H1 (cell line): ENCODE results near the gene HOXC11. TPM values are rescaled to one million over a fixed set of nuclear protein-coding genes. Genes with fewer than 3 reads are reported as not detected.
A peak's percentile ranks its signal among the peaks of the same experiment; 100 is the strongest.

ENCODE experiments used
- CTCF ChIA-PET: fragments of 300-600 bp; sonication (Branson Sonifier 250); formaldehyde crosslinking; loops from one replicate; lab custom pipeline; 2021; ENCODE audit not compliant: partially characterized antibody; lab: Charles Lee
- POLR2A ChIA-PET: fragments of 300-600 bp; sonication (Branson Sonifier 250); formaldehyde crosslinking; loops from one replicate; lab custom pipeline; 2021; ENCODE audit warnings: inconsistent platforms; ENCODE audit not compliant: partially characterized antibody; lab: Charles Lee
- DNase-seq, 2 experiments: peaks; one replicate each; pipeline versions ENCODE4 v3.0.0 to v3.0.0-alpha.2; 2010 to 2022; ENCODE audit warnings: low spot score in 2 of 2, low read depth in 1 of 2, mixed read lengths in 1 of 2
- FAIRE-seq: peaks from 2 replicates; lab custom pipeline; 2011; peaks lifted over from hg19 to GRCh38; lab: Jason Lieb, UNC
- H2AFZ ChIP-seq: 2 replicates; pipeline ENCODE4 v1.8.1; 2012; ENCODE audit warnings: low read length, inconsistent platforms
- H2AK5ac ChIP-seq: 2 replicates; pipeline ENCODE4 v1.6.1; 2013; ENCODE audit warnings: low read depth, low read length
- H2BK120ac ChIP-seq: replicated peaks from 2 replicates; pipeline ENCODE3; 2013; ENCODE audit warnings: low read depth, low read length, inconsistent platforms
- H2BK12ac ChIP-seq: 2 replicates; pipeline ENCODE4 v1.6.1; 2013; ENCODE audit warnings: low read depth, low read length
- H2BK15ac ChIP-seq: 2 replicates; pipeline ENCODE4 v1.6.1; 2013; ENCODE audit warnings: low read length
- H2BK20ac ChIP-seq: 2 replicates; pipeline ENCODE4 v1.6.1; 2013; ENCODE audit warnings: low read length
- H2BK5ac ChIP-seq: 2 replicates; pipeline ENCODE4 v1.6.1; 2013; ENCODE audit warnings: low read depth, low read length
- H3K14ac ChIP-seq: 2 replicates; pipeline ENCODE4 v1.6.1; 2013; ENCODE audit warnings: inconsistent platforms; ENCODE audit not compliant: insufficient read length
- H3K18ac ChIP-seq: 2 replicates; pipeline ENCODE4 v1.6.1; 2013; ENCODE audit warnings: low read length; ENCODE audit errors: extremely low read depth
- H3K23ac ChIP-seq: 2 replicates; pipeline ENCODE4 v1.6.1; 2013; ENCODE audit warnings: inconsistent platforms; ENCODE audit not compliant: insufficient read length
- H3K23me2 ChIP-seq: 2 replicates; pipeline ENCODE4 v1.6.1; 2013; ENCODE audit warnings: low read depth, low read length
- H3K27ac ChIP-seq: 2 replicates; pipeline ENCODE4 v1.6.1; 2011; ENCODE audit warnings: low read depth, low read length, inconsistent platforms
- H3K27me3 ChIP-seq, 4 experiments: replicated peaks in 1 of 4; 1 replicate in 1 of 4; 2 replicates in 3 of 4; pipeline versions ENCODE4 v1.6.1 to v1.8.1; 2011 to 2013; ENCODE audit warnings: low read length in 3 of 4, mild to moderate bottlenecking in 3 of 4, inconsistent platforms in 2 of 4, mixed read lengths in 2 of 4, moderate library complexity in 1 of 4; ENCODE audit not compliant: control insufficient read depth in 3 of 4, insufficient read depth in 3 of 4; ENCODE audit errors: extremely low read depth in 1 of 4
- H3K36me3 ChIP-seq, 4 experiments: 2 replicates each; pipeline versions ENCODE4 v1.6.1 to v1.8.1; 2011 to 2013; ENCODE audit warnings: mild to moderate bottlenecking in 4 of 4, low read length in 3 of 4, moderate library complexity in 2 of 4, control low read depth in 1 of 4, inconsistent platforms in 1 of 4; ENCODE audit not compliant: insufficient read depth in 4 of 4, control insufficient read depth in 2 of 4
- H3K4ac ChIP-seq: replicated peaks from 2 replicates; pipeline ENCODE3; 2013; ENCODE audit warnings: low read length, low read depth, mixed read lengths, inconsistent platforms; ENCODE audit not compliant: insufficient read length
- H3K4me1 ChIP-seq, 4 experiments: replicated peaks in 1 of 4; 1 replicate in 1 of 4; 2 replicates in 3 of 4; pipeline versions ENCODE4 v1.6.1 to v1.8.1; 2011 to 2013; ENCODE audit warnings: low read length in 3 of 4, inconsistent platforms in 2 of 4, mixed read lengths in 1 of 4; ENCODE audit not compliant: insufficient read depth in 4 of 4, control insufficient read depth in 3 of 4
- H3K4me2 ChIP-seq, 2 experiments: 2 replicates each; pipeline versions ENCODE4 v1.6.1 to v1.8.1; 2011 to 2013; ENCODE audit warnings: low read depth in 2 of 2, low read length in 2 of 2, control low read depth in 1 of 2, inconsistent platforms in 1 of 2, mild to moderate bottlenecking in 1 of 2; ENCODE audit not compliant: insufficient read depth in 1 of 2
- H3K4me3 ChIP-seq, 4 experiments: fragments of 200-600, 300-600 bp in 1 of 4; sonication (generic), shearing (Covaris generic), sonication (Bioruptor Twin) in 1 of 4; 2 replicates each; pipeline versions ENCODE4 v1.5.1 to v1.8.1; 2011 to 2016; ENCODE audit warnings: low read length in 4 of 4, low read depth in 3 of 4, control low read depth in 2 of 4, inconsistent platforms in 2 of 4, mild to moderate bottlenecking in 2 of 4, mixed read lengths in 1 of 4, moderate library complexity in 1 of 4; ENCODE audit not compliant: insufficient read depth in 2 of 4; ENCODE audit errors: extremely low read depth in 1 of 4
- H3K56ac ChIP-seq: replicated peaks from 2 replicates; pipeline ENCODE3; 2013; ENCODE audit warnings: low read depth, mild to moderate bottlenecking, mixed read lengths, low read length, inconsistent platforms; ENCODE audit not compliant: insufficient read length
- H3K79me1 ChIP-seq: 2 replicates; pipeline ENCODE4 v1.6.1; 2013; ENCODE audit warnings: low read depth, low read length, control low read depth
- H3K79me2 ChIP-seq, 2 experiments: 2 replicates each; pipeline versions ENCODE4 v1.6.1 to v1.8.1; 2012 to 2013; ENCODE audit warnings: low read length in 2 of 2, mild to moderate bottlenecking in 2 of 2, inconsistent platforms in 1 of 2; ENCODE audit not compliant: insufficient read depth in 2 of 2, control insufficient read depth in 1 of 2
- H3K9ac ChIP-seq, 4 experiments: replicated peaks in 1 of 4; 1 replicate in 1 of 4; 2 replicates in 3 of 4; pipeline versions ENCODE4 v1.6.1 to v1.8.1; 2011 to 2013; ENCODE audit warnings: low read depth in 3 of 4, low read length in 3 of 4, control low read depth in 2 of 4, mild to moderate bottlenecking in 2 of 4, moderate library complexity in 2 of 4, inconsistent platforms in 1 of 4; ENCODE audit errors: extremely low read depth in 1 of 4
- H3K9me3 ChIP-seq, 2 experiments: 2 replicates each; pipeline versions ENCODE4 v1.6.1 to v1.8.1; 2012 to 2013; ENCODE audit warnings: mild to moderate bottlenecking in 2 of 2, moderate library complexity in 2 of 2, control low read depth in 1 of 2, inconsistent platforms in 1 of 2, low read depth in 1 of 2, low read length in 1 of 2, mixed read lengths in 1 of 2; ENCODE audit not compliant: insufficient read depth in 2 of 2
- H4K20me1 ChIP-seq, 2 experiments: replicated peaks in 1 of 2; 2 replicates each; pipeline versions ENCODE3 to v1.8.1; 2011 to 2013; ENCODE audit warnings: inconsistent platforms in 2 of 2, low read length in 2 of 2, mild to moderate bottlenecking in 1 of 2; ENCODE audit not compliant: insufficient read depth in 2 of 2, control insufficient read depth in 1 of 2
- H4K5ac ChIP-seq: 2 replicates; pipeline ENCODE4 v1.6.1; 2013; ENCODE audit warnings: low read length, low read depth, mixed read lengths, inconsistent platforms; ENCODE audit not compliant: insufficient read length
- H4K8ac ChIP-seq: 2 replicates; pipeline ENCODE4 v1.8.0; 2013; ENCODE audit warnings: mild to moderate bottlenecking, moderate library complexity, low read length, inconsistent platforms; ENCODE audit not compliant: insufficient read depth; ENCODE audit errors: extremely low read depth
- H4K91ac ChIP-seq: replicated peaks from 2 replicates; pipeline ENCODE3; 2013; ENCODE audit warnings: low read length, mixed read lengths, inconsistent platforms; ENCODE audit not compliant: insufficient read length
- CBX8 ChIP-seq: fragments of 300-800, 300-1000 bp; sonication (generic); IDR thresholded peaks from 2 replicates; pipeline ENCODE4 v1.7.1; 2016; ENCODE audit warnings: low read depth, low read length, borderline replicate concordance
- CTBP2 ChIP-seq: IDR thresholded peaks from 2 replicates; pipeline ENCODE4 v1.7.0; 2011; ENCODE audit warnings: borderline replicate concordance, mild to moderate bottlenecking, moderate library complexity, mixed read lengths, low read length; ENCODE audit not compliant: insufficient read depth, insufficient read length
- EZH2 ChIP-seq: fragments of 200-600 bp; sonication (generic); IDR thresholded peaks from 2 replicates; pipeline ENCODE4 v1.7.1; 2012; ENCODE audit warnings: low read depth, mild to moderate bottlenecking, moderate library complexity, low read length, inconsistent platforms; ENCODE audit not compliant: severe bottlenecking
- GABPA ChIP-seq: IDR thresholded peaks from 2 replicates; pipeline ENCODE4 v1.6.1; 2011; ENCODE audit warnings: mild to moderate bottlenecking, low read length, moderate library complexity, borderline replicate concordance; ENCODE audit not compliant: insufficient read depth
- KDM1A ChIP-seq: fragments of 200-600, 300-600 bp; sonication (generic); IDR thresholded peaks from 2 replicates; pipeline ENCODE4 v1.7.1; 2016; ENCODE audit warnings: mild to moderate bottlenecking, low read length, borderline replicate concordance
- POU5F1 ChIP-seq: IDR thresholded peaks from 2 replicates; pipeline ENCODE4 v1.6.1; 2011; ENCODE audit warnings: low read depth, mild to moderate bottlenecking, low read length, moderate library complexity
- RNF2 ChIP-seq: fragments of 200-900, 300-1000 bp; sonication (generic); IDR thresholded peaks from 2 replicates; pipeline ENCODE4 v1.7.1; 2016; ENCODE audit warnings: borderline replicate concordance, low read depth, mild to moderate bottlenecking, antibody characterized with exemption, low read length; ENCODE audit not compliant: poor library complexity, severe bottlenecking; ENCODE audit errors: missing control alignments
- SUZ12 ChIP-seq: fragments of 200-600 bp; sonication (generic); IDR thresholded peaks from 2 replicates; pipeline ENCODE4 v1.6.1; 2012; ENCODE audit warnings: mild to moderate bottlenecking, inconsistent platforms, low read length, moderate library complexity, mixed read lengths
- WGBS, 2 experiments: shearing (Covaris generic) in 1 of 2; methylation state at CpG; one replicate each; pipeline versions ENCODE4 v1.1.6 to v1.1.7; 2013 to 2015; ENCODE audit warnings: low lambda C conversion rate in 2 of 2, mixed read lengths in 2 of 2, inconsistent platforms in 1 of 2, low coverage in 1 of 2, missing lambda C conversion rate in 1 of 2; ENCODE audit not compliant: insufficient replicate concordance in 2 of 2, insufficient coverage in 1 of 2, insufficient read length in 1 of 2; ENCODE audit errors: extremely low coverage in 1 of 2, missing lambda C conversion rate in 1 of 2; 5-methylcytosine and 5-hydroxymethylcytosine counted together
- polyA plus RNA-seq, 7 experiments: library from polyadenylated mRNA; depleted of rRNA in 3 of 7; stranded (reverse) in 5 of 7; unstranded in 2 of 7; fragments of >200 nt in 5 of 7; fragments of 200-250 nt in 2 of 7; gene quantifications; 1 replicate in 5 of 7; 2 replicates in 1 of 7; 4 replicates in 1 of 7; pipeline versions ENCODE4 v1.2.1 to v1.2.3, GENCODE V29; 2011 to 2013; ENCODE audit warnings: missing spikeins in 2 of 7, mixed read lengths in 2 of 7
- total RNA-seq: library from RNA; stranded (reverse); fragmentation: NEBNext Ultra II Directional; extraction: Animal tissue kit (Norgen Biotek cat#: 25700); gene quantifications from 2 replicates; pipeline ENCODE4 v1.2.1, GENCODE V29; 2021

HOXC11 gene
- total and polyA plus RNA-seq, 2 of the 8 experiments (the other 6 are each of a cell fraction or from before 2014, with no cell fraction given): not detected

GRCh38 chr12:53966385-53967133, 6.4 kb upstream of the HOXC11 start:
- Histone ChIP-seq H3K18ac (0 out of 2 replicates have a peak overlapping the region, but pooled peaks have one; percentile 3), H3K4me2 (peak overlapping the region in 1 of 2 experiments; percentile 38; a peak in 1 of 4 replicates), H2BK20ac (0 out of 2 replicates have a peak overlapping the region, but pooled peaks have one; percentile 48), H3K23me2 (no peaks in the 10 kb centered on the region), H2AFZ (no peak overlapping the region), H2BK5ac (no peak overlapping the region), H4K20me1 (peaks cover 22 to 40% of the 10 kb centered on the region in 2 experiments), H4K91ac (no peak overlapping the region), H3K23ac (no peak overlapping the region), H3K36me3 (no peaks in the 10 kb centered on the region; a peak in 2 of 8 replicates), H3K4me3 (no peak overlapping the region), H3K14ac (peak overlapping the region; percentile 79), H2AK5ac (0 out of 2 replicates have a peak overlapping the region, but pooled peaks have one; percentile 34), H3K9me3 (no peaks in the 10 kb centered on the region), H3K79me1 (no peaks in the 10 kb centered on the region), H3K4ac (no peak overlapping the region), H2BK15ac (no peak overlapping the region), H3K79me2 (no peaks in the 10 kb centered on the region), H3K27ac (no peak overlapping the region), H4K8ac (no peak overlapping the region), H3K4me1 (peaks cover 0 to 4% (median 0%) of the 10 kb centered on the region in 4 experiments; a peak in 2 of 7 replicates), H4K5ac (no peak overlapping the region), H3K56ac (no peak overlapping the region), H3K27me3 (peaks cover 99 to 100% (median 100%) of the 10 kb centered on the region in 4 experiments), H3K9ac (no peak overlapping the region), H2BK12ac (0 out of 2 replicates have a peak overlapping the region, but pooled peaks have one; percentile 35), H2BK120ac (no peak overlapping the region)
- ChIA-PET CTCF (interaction anchor here (0.5 to 1.3 kb wide), 3 partner anchors 22 to 241 kb away, joined by 3 read pairs; no protein-coding TSS in a partner anchor), POLR2A (interaction anchor here (1.3 to 2.2 kb wide), 3 partner anchors 11 to 24 kb away, joined by 3 to 9 read pairs (median 5); partner anchors contain the start of gene HOXC12)
- DNase-seq: peak in 1 of 2 experiments; percentile 59
- FAIRE-seq: no peak
- TF ChIP-seq POU5F1 (0 out of 2 replicates have a peak, but pooled peaks have one; percentile 0), EZH2 (peak; percentile 99), SUZ12 (peak; percentile 99), KDM1A (no peak), GABPA (no peak), CTBP2 (peak; percentile 38), RNF2 (peak; percentile 100), CBX8 (peak; percentile 39; the same call in 1 of the 2 replicates)
- 4% methylated on average over 36 of the region's 36 CpGs; no CpG with 5 or more reads in 1 of the 2 experiments for WGBS, 2 experiments
